Choroid plexus epithelial cell (primary cell): ENCODE results near the gene IL1R2.
"Not testable (repeated sequence)": the region's sequence is repeated elsewhere in the genome, so short reads cannot be mapped to it uniquely, and the experiment has no call there.

Experiments used
- DNase-seq: peaks from one replicate; pipeline ENCODE4 v3.0.0-alpha.2; 2010; ENCODE audit warnings: low read depth
- H3K4me3 ChIP-seq: 2 replicates; pipeline ENCODE4 v1.5.1; 2011; ENCODE audit warnings: low read depth, mild to moderate bottlenecking, control low read depth, low read length, moderate library complexity
- TF ChIP-seq, protein P1 (sequence below): conservative IDR thresholded peaks from 2 replicates; pipeline ENCODE4 v1.5.1; 2011; ENCODE audit warnings: low read depth, mild to moderate bottlenecking, control low read depth, inconsistent platforms, low read length, moderate library complexity

Gene IL1R2

DNA sequence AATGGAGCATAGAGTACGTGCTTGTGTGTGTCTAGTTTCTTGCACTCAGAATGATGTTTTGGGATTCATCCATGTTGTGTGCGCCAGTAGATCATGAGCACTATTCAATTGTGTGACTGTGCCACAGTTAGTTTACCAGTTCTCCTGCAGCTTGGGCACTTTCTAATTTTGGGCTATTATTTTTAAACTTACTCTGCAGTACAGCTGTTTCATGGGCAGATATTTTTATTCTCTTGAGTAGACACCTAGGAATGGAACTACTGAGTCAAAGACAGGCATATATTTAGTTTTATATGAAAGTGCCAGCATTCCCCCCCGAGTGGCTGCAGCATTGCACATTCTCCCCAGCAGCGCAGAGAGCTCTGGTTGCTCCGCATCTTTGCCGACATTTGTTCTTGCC lies 74.8 kb downstream of the IL1R2 start:
- TF ChIP-seq, protein P1, sequence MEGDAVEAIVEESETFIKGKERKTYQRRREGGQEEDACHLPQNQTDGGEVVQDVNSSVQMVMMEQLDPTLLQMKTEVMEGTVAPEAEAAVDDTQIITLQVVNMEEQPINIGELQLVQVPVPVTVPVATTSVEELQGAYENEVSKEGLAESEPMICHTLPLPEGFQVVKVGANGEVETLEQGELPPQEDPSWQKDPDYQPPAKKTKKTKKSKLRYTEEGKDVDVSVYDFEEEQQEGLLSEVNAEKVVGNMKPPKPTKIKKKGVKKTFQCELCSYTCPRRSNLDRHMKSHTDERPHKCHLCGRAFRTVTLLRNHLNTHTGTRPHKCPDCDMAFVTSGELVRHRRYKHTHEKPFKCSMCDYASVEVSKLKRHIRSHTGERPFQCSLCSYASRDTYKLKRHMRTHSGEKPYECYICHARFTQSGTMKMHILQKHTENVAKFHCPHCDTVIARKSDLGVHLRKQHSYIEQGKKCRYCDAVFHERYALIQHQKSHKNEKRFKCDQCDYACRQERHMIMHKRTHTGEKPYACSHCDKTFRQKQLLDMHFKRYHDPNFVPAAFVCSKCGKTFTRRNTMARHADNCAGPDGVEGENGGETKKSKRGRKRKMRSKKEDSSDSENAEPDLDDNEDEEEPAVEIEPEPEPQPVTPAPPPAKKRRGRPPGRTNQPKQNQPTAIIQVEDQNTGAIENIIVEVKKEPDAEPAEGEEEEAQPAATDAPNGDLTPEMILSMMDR: no peak
- no peak for DNase-seq

DNA sequence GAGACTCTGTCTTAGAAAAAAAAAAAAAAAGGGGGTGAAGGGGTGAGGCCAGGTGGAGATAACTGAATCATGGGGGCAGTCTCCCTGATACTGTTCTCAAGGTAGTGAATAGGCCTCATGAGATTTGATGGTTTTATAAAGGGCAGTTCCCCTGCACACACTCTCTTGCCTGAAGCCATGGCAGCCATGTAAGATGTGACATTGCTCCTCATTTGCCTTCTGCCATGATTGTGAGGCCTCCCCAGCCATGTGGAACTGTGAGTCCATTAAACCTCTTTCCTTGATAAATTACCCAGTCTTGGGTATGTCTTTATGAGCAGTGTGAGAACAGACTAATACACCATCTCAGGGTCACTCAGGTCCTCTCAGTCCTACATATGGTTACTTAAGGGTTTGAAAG lies 76.4 kb downstream of the IL1R2 start:
- not testable (repeated sequence) for H3K4me3 ChIP-seq, DNase-seq

More for the DNA sequence above, 74.8 kb downstream of the IL1R2 start:
- H3K4me3 ChIP-seq: no peak overlapping the region

GRCh38 chr2:102069311-102069974 lies 77.7 kb downstream of the IL1R2 start:
- TF ChIP-seq, protein P1: no peak
- H3K4me3 ChIP-seq: no peak overlapping the region
- no peak for DNase-seq

DNA sequence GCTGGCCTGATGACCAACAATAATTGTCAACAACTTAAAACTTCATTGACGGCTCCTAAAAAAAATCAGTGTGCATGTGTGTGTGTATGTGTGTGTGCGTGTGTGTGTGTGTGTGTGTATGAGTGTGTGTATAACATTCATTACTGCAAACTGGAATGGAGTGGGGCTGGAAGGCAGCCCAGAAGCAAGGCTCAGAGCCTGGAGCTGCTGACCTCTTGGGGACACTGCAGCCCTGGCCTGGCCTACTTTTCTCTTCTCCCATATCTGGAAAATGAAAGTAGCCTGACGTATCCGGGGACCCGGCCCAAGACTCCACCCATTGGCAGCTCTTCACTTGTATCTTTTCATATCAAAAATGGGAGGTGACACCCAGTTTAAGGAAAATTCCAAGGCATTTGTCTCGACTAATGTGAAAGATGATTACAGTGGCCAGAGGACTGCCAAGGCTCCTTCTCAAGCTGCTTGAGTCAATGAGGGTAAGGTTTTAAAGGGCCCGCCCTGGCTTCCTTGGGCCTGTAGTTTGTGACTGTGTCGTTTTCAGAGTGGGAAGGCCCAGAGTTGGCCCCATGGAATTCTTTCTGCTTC lies 78.4 kb downstream of the IL1R2 start:
- no peak overlapping the region for H3K4me3 ChIP-seq
- TF ChIP-seq, protein P1: peak; percentile 15
- DNase-seq: peak; percentile 85

- peak; percentile 70 for DNase-seq
- H3K4me3 ChIP-seq: no peak overlapping the region
- TF ChIP-seq, protein P1: no peak
Observed at GRCh38 chr2:102072741-102073140, 81.0 kb downstream of the IL1R2 start.

- no peak overlapping the region for H3K4me3 ChIP-seq
- TF ChIP-seq, protein P1: no peak
- no peak for DNase-seq
Observed at GRCh38 chr2:102073168-102073724, 81.5 kb downstream of the IL1R2 start.

DNA sequence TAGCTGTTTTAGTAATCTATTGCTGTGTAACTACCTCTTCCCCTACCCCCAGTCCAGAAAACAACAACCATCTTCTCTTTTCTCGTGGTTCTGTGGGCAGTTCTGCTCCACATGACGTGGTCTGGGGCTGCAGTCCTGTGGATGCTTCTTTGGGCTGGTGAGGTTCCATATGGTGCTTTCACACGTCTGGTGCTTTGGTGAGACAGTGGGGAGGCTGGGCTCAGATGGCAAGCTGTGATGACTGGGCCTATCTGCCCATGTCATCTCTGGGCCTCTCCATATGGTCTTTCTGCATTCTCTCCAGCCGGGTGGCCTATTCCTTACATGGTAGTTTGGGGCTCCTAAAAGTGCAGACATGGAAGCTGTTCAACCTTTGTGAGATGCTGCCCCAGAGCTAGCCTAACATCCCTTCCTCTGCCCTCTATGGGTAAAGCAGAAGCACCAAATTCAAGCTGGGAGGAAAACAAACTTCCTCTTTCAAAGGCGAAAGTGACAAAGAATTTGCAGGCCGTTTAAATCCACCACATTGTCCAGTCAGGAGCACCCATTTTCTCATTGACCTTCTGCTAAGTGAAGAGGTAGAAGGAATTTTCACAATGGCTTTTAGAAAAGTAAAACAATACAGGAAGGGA lies 82.5 kb downstream of the IL1R2 start:
- H3K4me3 ChIP-seq: no peak overlapping the region
- no peak for DNase-seq
- TF ChIP-seq, protein P1: no peak
